GM21381 (cell line): ENCODE results near the gene GEMIN7.
"Not testable (repeated sequence)": the region's sequence is repeated elsewhere in the genome, so short reads cannot be mapped to it uniquely, and the experiment has no call there.

Experiments used
- ATAC-seq: cut with Tn5 transposase; IDR thresholded peaks from one replicate; pipeline ENCODE4 v1.9.1; 2021; ENCODE audit warnings: mild to moderate bottlenecking, moderate library complexity; ENCODE audit not compliant: unreplicated experiment

The GEMIN7 gene

GRCh38 chr19:45102481-45102880 is 23.4 kb downstream of the GEMIN7 start:
- ATAC-seq = no peak

DNA sequence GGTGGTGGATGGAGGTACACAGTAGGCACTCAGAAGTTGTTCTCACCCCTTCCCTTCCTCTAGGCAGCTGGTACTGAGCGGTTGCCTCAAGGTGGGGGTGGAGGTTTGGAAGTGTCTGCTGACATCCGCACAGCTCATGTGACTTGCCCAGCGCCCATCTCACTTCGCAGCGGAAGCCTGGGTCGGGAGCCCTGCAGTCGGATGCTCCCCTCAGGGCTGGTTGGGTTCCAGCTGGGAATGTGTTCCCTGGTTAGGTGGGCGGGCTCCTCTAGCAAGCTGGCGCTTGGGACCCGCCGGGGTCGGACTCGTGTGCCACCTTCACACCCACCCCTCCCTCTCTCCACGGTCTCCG is 24.1 kb downstream of the GEMIN7 start:
- ATAC-seq = no peak

DNA sequence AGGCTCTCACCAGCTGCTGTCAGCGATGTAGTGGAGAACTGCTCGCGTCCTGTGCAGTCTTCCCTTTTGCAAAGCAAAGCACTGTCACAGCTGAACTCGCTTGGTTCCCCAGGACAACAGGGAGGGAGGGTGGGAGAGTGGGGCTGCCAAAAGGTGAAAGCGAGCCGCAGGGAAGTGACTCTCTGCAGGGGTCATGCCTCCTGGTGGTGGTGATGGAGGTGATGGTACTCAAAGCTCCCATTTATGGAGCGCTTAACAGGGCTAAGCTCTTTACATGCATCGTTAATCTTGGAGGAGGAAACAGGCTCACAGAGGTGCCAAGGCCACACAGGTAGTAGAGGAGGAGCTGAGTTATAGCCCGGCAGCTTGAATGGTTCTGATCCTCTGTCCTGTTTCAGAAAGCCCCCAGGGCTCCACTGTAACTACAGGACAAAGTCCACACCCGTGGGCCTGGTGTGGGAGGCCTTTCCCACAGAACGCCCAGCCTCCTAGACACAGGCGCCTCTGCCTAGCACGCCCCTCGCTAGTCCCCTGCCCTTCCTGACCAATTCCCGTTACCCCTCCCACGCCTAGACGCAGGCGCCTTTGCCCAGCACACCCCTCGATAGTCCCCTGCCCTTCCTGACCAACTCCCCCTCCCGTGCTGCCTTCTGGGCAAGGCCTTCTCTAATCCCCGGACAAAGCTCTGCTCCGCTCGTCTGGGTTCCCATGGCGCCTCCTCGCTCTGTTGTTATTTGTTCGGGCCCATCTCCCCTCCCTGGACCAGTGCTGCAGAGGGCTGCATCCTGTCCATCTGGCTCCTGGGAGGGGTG is 24.7 kb downstream of the GEMIN7 start:
- no peak for ATAC-seq

GRCh38 chr19:45104658-45105349 is 25.7 kb downstream of the GEMIN7 start:
- no peak for ATAC-seq

GRCh38 chr19:45106363-45106762 is 27.3 kb downstream of the GEMIN7 start:
- not testable (repeated sequence) for ATAC-seq

DNA sequence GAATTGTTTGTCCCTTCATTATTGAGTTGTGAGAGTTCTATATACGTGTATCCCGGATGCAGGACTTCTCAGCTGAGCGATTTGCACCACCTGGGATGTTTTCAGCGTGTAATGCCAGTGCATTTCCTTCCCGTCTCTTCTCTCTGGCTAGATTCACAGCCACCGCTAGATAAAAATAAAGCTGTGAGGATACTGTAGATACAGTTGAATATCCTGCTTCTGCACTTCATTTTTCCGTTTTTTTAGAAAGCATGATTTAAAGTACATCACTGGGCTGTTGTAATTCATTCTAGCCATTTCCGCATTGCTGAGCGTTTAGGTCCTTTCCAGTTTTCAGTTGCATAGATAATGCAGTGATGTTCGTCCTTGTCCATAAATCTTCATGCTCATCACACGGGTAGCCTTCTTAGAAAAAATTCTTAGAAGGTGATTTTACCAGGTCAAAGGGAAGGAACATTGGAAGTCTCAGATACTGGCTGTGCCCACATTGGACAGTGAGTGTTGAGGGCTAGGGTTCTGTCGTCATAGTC is 28.6 kb downstream of the GEMIN7 start:
- ATAC-seq = no peak

GRCh38 chr19:45110851-45111266 is 31.8 kb downstream of the GEMIN7 start:
- no peak for ATAC-seq

DNA sequence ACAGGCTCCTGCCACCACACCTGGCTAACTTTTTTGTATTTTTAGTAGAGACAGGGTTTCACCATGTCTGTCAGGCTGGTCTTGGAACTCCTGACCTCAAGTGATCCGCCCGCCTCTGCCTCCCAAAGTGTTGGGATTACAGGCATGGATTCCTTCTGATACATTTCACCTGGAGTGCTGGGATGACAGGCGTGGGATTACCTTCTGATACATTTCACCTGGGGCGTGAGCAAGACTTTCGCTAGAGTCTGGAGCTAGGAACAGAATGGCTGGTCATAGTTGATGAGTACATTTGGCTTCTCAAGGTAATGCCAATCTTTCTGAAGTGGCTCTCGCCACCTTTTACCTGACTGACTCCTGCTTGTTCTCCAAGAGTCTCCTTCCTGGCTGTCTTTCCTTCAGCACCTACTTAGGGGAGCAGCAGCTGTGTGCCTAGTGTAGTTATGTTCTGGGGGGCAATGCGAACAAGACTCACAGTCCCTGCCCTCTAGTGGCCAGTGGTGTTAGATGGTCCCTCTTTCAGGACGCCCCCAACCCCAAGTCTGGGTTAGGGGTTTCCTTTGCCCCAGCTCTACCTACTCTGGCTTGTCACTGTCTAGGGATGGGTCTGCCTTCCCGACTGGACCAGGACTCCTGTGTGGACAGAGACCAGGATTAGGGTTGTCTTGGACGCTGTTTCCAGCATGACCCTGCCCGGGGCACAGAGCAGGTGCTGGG is 33.2 kb downstream of the GEMIN7 start:
- no peak for ATAC-seq

DNA sequence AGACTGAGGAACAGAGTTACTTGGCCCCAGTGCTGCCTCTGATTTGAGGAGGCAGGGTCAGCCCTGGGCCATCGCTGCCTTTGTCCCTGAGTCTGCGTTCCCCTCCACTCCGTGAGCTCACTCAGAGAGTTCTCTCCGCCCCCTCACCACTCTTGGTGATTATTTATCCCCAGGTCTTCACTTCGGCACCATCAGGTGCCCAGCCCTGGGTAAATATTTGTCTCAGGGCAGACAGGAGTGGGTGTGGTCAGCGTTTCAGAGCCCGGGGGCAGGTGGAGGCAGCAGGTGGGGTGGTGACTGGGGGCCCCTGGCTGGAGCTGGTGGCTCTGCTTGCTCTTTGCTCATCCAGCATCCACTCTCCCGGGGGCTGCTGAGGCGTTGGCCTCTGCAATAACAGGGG is 34.6 kb downstream of the GEMIN7 start:
- no peak for ATAC-seq

GRCh38 chr19:45114116-45114515 is 35.1 kb downstream of the GEMIN7 start:
- no peak for ATAC-seq

- ATAC-seq = no peak
These were observed 37.0 kb downstream of the GEMIN7 start for GRCh38 chr19:45115809-45116615.

DNA sequence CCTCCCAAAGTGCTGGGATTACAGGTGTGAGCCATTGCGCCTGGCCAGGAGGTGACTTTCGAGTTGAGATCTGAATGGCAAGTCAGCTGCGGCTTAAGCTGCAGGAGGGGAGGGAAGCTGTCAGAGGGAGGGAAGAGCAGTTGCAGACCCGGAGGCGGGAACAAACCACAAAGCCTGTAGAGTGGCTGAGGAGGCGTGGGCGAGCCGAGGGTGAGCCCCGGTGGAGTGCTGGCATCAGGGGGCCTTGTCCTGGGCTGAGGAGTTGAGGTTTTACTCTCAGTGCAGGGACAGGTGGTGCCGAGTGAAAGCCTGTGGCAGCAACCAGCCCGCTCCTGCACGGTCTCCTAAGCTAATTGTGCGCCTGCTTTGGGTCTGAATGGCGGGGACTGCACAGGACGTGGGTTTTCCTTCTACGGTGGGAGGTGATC is 38.1 kb downstream of the GEMIN7 start:
- ATAC-seq = no peak

DNA sequence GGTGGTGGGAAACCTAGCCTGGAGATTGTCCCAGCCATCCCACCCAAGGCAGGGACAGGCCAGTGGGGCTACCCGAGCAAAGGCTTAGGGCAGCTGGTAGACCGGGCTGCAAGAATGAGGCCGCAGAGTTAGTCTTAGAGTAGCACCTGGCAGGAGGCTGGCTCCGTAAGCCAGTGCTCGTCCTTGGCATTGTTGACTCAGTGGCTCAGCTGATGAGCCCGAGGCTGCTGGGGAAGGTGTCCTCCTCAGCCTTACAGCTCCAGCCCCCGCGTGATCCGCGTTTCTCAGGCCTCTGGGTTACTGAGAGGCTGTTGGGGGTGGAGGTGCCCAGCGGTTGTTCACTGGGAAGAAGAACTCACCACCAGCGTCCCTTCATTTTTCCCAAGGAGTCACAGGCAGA is 38.6 kb downstream of the GEMIN7 start:
- no peak for ATAC-seq

GRCh38 chr19:45118106-45118505 is 39.0 kb downstream of the GEMIN7 start:
- ATAC-seq = no peak

GRCh38 chr19:45118591-45119355 is 39.7 kb downstream of the GEMIN7 start:
- ATAC-seq = peak; percentile 44

DNA sequence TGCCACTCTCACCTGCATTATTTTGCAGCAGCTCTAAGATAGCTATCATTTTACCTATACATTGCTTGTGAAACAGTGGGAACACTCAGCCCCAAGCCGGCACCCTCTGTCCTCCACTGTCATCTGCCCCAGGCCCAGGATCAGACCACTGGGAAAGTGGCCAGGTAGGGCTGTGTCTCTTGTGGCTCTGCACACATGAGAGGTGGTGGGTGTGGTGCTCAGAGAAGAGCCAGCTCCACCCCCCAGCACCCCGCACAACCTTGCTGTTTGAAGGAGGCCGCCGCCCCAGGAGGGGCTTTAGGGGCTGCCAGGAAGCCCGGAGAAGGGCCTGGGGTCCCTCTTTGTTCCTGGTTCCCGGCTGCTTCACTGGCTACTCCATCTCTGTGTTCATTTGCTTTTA is 40.5 kb downstream of the GEMIN7 start:
- ATAC-seq = no peak

DNA sequence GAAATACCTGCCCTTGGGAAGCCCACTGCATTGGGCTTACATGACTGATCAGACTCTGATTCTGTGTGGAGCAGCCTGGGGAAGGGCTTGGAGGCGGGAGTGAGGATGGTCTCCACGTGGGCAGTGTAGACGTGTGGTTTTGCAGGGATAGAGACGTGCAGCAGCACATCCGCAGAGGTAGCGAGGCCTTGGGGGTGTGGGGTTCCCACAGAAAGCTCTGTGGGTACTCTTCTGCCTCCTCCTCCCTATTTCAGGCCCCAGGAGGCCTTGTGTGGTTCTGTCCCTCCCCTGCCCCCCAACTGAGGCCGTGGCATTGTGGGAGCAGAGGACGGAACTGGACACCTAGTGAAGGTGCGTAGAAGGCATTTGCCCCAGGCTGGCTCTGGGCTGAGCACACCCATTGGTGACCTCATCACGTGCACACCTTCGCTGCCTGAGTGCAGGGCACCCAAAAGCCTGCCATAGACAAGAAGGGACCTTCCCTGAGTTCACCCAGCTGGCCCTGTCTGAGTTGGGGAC is 42.8 kb downstream of the GEMIN7 start:
- ATAC-seq = no peak

- no peak for ATAC-seq
These were observed 43.8 kb downstream of the GEMIN7 start for GRCh38 chr19:45122832-45123231.

- no peak for ATAC-seq
These were observed 44.4 kb downstream of the GEMIN7 start for GRCh38 chr19:45123440-45123850.

- no peak for ATAC-seq
These were observed 45.0 kb downstream of the GEMIN7 start for GRCh38 chr19:45124021-45124420.
